Activated naive CD4-positive, alpha-beta T cell treated with anti-CD3 and anti-CD28 coated beads, Interleukin-2, amount 50 U/mL, for 16 hours (primary cell): ENCODE data around the gene IDH1.
"Not testable (repeated sequence)": the region's sequence is repeated elsewhere in the genome, so short reads cannot be mapped to it uniquely, and the experiment has no call there.

Experiments
- DNase-seq: peaks from one replicate; pipeline ENCODE4 v3.0.0-alpha.2; 2020

The IDH1 gene

DNA sequence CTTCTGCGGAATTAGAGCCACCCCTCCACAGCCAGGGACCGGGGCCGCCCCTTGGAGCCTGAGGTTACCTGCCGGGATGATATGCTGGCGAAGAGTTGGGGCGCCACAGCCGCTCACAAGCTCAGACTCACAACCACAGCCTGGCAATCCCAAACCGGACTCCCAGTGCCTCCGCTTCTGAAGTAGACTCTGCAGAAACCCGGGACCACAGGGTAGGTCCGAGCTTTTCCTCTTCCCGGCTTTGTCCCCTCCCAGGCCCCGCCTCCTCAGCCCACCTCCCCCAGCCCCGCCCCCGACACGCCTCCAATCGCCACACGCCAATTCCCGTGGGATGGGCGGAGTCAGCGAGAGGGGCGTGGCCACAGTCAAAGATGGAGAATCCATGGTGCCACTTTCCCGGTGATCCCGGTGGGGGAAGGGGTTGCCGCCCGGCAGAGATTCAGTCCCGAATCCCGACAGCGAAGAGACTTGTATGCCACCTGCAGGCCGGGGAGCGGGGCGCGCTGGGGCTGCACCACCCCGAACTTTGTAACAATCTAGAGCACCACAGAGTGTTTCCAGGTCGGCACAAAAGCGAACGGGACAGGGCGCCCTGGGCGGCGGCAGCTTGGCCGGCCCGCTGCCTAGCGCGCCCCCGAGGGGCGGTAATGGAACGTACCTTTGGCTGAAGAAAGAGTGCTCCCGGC is at the start of gene IDH1:
Gene IDH1, minus strand, starts transcription at position 201 of the 686 bp plus-strand sequence. CDS start 3,520 bp downstream, outside the sequence.
- peak; percentile 95 for DNase-seq

- no peak for DNase-seq
These were observed 49.3 kb upstream of the IDH1 start for GRCh38 chr2:208304157-208304556.

DNA sequence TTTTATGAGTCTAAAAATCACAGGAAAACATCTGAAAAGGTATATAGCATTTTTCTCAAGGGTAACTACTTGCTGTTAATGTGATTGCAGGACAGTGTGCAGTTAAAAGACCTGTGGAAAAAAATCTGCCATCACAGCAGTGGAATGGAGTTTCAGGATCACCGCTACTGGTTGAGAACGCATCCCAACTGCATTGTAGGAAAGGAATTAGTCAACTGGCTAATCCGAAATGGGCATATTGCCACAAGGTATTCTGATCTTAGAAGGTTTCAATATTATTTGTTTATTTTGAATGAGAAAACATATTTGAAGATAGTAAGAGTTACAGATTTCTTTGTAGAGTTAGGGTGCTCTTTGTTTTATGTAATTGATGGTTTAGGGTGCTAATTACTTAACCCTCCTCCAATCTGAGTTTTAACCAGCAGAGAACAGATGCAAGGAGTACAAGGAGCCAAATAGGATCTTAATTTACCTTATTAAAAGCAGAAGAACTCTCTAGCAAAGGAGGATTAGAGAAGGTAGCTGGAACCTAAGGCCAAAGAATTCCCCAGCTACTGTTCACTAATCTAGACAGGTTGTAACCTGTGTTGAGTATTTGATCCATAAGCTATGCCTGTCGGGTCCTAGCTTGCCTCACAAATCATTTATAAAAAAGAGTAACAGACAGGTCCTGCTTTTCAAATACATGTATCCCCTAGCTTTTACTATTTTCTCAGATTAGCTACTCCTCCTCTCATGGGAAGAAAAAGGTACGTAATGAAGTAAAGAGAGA is 46.2 kb upstream of the IDH1 start:
- no peak for DNase-seq

DNA sequence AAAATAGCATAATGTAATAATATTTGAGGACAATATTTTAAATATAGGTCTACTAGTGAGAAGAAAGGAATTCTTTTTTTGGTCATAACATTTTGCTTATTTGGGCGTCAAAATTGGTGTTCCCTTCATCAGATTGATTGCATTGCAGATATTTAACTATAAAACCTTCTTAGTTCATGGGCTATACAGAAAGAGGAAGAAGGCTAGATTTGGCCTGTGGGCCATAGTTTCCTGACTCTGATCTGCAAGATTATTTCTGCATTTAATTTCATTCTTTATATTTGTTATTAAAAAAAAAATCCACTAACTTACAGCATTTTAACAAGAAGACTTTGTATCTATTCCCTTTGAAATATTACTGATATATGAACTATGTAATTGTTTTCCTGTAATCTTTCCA is 43.1 kb upstream of the IDH1 start:
- DNase-seq: no peak

DNA sequence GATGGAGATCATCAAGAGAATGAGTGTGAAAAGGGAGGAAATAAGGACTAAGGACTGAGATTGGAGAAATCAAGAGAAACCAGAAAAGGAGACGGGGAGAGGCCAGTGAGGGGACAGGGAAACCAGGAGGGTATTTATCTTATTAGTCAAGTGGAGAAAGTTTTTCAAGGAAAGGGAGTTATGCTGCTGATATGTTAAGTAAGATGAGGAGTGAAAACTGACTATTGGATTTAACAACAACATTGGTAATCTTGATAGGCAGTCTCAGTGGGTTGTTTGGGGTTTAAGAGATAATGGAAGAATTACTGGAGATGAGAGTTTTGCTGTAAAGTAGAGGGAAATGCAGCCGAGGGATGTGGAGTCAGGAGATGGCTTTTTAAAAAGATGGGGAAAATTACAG is 41.7 kb upstream of the IDH1 start:
- DNase-seq: no peak

DNA sequence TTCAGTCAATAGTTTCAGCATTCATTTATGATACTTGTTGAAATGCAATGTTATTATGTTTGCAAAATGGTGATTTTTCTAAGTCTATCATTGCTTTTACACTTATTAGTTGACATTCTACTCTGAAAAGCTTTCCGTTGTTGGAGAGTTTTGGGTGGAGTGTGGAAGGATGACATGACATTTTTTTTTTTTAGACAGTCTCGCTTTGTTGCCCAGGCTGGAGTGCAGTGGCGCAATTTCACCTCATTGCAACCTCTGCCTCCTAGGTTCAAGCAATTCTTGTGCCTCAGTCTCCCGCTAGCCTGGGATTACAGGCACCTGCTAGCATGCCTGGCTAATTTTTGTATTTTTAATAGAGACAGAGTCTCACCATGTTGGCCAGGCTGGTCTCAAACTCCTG is 41.0 kb upstream of the IDH1 start:
- DNase-seq: no peak

DNA sequence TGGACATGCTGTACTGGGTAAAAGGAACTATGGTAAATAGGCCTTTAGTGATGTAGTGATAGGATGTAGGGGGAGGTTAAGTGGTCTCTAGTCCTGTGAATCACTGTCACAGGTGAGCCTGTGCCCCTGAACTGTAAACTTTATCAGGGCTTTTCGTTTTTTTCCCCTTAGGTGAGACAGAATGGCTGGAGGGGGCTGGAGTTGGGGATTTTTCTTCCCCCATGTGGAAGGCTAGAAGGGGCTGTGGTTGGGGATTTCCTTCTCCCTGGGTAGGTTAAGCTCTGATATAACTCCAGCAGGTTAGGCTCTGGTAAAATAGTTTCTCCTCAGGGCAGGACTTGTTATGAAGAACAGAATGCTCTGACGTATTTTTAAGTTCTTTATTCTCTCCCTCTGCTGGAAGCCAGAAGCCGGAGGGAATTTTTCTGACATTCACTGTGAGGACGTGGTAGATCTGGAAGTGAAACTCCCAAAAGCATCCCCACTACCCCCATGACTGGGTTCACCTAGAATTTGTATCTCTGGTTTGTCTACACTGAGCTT is 39.7 kb upstream of the IDH1 start:
- no peak for DNase-seq

- no peak for DNase-seq
These were observed 31.0 kb upstream of the IDH1 start for GRCh38 chr2:208285853-208286252.

- DNase-seq: no peak
These were observed 26.1 kb upstream of the IDH1 start for GRCh38 chr2:208280933-208281332.

- DNase-seq: no peak
These were observed 25.4 kb upstream of the IDH1 start for GRCh38 chr2:208280234-208280633.

GRCh38 chr2:208279236-208279635 is 24.4 kb upstream of the IDH1 start:
- no peak for DNase-seq

DNA sequence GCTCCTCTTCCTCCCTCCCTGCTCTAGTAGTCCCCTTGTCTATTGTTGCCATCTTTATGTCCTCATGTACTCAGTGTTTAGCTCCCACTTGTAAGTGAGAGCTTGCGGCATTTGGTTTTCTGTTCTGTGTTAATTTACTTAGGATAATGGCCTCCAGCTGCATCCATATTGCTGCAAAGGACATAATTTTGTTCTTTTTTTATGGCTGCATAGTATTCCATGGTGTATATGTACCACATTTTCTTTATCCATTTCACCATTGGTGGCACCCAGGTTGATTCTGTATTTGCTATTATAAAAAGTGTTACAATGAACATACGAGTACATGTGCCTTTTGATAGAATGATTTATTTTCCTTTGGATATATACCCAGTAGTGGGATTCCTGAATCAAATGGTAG is 23.7 kb upstream of the IDH1 start:
- no peak for DNase-seq

DNA sequence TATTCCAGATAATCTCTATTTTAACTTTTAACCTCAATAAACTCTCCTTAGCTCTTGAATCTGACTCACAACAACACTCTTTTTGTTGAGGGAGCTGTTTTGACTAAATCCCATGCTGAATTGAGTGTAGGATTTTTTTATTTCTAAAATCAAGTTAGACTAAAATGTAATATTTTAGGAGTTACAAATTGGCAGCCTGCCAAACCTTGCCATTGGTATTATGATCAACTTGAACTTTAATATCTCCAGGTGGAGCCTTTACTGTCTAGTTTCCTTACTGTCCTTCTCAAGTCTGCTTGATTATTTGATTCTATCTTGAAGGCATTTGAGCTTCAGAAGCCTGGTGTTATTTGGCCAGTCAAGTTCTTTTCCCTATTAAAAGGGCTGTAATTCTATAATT is 19.9 kb upstream of the IDH1 start:
- DNase-seq: no peak

DNA sequence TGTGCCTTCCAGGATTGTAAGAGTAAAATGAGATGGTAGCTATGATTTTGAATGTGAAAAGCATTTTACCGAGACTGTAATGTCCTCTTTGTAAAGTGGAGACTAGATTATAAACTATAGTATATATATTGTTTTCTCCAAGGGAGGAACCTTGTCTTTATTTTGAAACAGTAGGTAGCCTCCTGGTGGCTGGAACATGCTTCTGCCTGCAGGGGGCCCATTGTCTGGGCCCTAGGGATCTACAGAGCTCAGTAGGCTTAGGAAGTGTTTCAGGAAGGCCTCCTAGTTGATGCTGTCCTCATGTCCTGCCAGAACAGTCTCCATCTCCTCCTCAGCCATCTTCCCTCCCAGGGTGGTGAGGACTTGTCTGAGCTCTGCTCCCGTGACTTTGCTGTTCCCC is 14.2 kb upstream of the IDH1 start:
- DNase-seq: no peak

DNA sequence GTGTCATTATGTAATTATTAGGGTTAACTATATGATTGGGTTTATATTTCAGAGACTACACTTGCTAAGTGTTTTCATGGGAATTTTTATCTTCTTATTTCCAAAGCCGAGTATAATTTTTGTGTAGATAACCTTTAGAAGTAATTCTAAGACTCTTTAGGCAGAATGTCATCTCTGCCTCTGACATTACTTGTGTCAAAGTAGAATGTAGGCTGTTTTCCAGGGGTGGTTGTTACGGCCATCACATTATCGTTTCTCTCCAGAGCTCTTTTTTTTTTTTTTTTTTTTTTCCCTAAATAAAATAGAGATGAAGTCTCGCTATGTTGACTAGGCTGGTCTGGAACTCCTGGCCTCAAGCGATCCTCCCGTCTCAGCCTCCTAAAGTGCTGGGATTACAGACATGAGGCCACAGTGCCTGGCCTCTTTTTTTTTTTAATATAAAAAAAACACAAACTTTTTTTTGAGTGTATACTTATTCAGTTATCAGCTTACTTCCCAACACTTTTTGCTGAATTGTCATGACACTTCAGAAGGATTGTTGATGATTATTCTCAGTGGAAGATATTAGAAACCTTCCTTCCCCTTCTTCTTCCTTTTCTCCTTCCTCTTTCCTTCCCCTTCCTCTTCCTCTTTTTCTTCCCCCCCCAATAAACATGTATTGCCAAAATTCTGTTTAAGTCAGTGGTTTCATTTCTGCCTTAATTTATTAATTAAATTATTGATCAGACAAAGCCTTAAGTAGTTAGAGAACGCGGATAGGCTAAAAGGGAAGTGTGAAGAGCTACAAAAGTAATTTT is 13.5 kb upstream of the IDH1 start:
- no peak for DNase-seq

DNA sequence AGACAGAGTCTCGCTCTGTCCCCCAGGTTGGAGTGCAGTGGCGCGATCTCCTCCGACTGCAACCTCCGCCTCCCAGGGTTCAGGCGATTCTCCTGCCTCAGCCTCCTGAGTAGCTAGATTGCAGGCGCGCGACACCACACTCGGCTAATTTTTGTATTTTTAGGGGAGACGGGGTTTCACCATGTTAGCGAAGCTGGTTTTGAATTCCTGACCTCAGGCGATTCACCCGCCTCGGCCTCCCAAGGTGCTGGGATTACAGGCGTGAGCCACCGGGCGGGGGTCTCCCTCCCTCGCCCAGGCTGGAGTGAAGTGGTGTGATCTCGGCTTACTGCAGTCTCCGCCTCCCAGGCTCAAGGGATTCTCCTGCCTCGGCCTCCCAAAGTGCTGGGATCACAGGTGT is 12.7 kb upstream of the IDH1 start:
- DNase-seq: not testable (repeated sequence)

DNA sequence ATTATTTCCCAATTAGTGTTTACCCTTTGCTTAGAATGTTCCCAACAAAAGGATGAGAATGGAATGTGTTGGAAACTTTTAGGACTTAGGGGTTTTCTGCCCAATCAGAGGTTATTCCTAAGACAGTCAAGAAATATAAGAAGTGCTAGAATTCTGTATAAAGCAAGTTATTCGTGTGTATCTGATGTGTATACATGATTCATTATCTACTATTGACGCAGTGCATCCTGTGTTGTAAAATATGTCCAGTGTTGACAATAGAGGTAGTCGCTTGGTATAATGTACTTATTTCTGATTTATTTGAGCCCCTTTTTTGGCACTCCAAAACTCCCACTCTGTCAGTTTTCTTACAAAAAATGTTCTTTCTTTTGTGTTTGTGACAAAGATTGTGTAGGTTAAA is 12.1 kb upstream of the IDH1 start:
- no peak for DNase-seq

GRCh38 chr2:208266553-208266893 is 11.7 kb upstream of the IDH1 start:
- no peak for DNase-seq

- DNase-seq: peak; percentile 85
These were observed 11.1 kb upstream of the IDH1 start, which contains the start of gene PIKFYVE for GRCh38 chr2:208265801-208266552. Gene PIKFYVE (plus strand): TSS chr2:208266255. CDS start chr2:208271520, 5,265 bp downstream.

GRCh38 chr2:208265371-208265800 is 10.5 kb upstream of the IDH1 start:
- no peak for DNase-seq

- DNase-seq: not testable (repeated sequence)
These were observed 2.3 kb upstream of the IDH1 start for GRCh38 chr2:208256849-208257813.
